Thymus (tissue), 11 donors: ENCODE data around the gene COL16A1. TPM values are rescaled to one million over a fixed set of nuclear protein-coding genes. Genes with fewer than 3 reads are reported as not detected.

Source experiments
- DNase-seq, 9 donors: peaks; one replicate each; pipeline ENCODE4 v3.0.0-alpha.2; 2013; ENCODE audit warnings: low spot score in 9 of 9, low read depth in 6 of 9, missing footprints in 1 of 9
- H3K27ac ChIP-seq, 2 donors: one replicate each; pipeline ENCODE4 v1.5.1; 2013; ENCODE audit warnings: control low read depth in 1 of 2, low read depth in 1 of 2, low read length in 1 of 2, mild to moderate bottlenecking in 1 of 2, moderate library complexity in 1 of 2
- H3K27me3 ChIP-seq, 2 donors: one replicate each; pipeline ENCODE4 v1.5.1; 2013; ENCODE audit warnings: low read length in 1 of 2; ENCODE audit not compliant: control insufficient read depth in 2 of 2, insufficient read depth in 1 of 2
- H3K36me3 ChIP-seq, 2 donors: one replicate each; pipeline ENCODE4 v1.5.1; 2013; ENCODE audit warnings: low read length in 1 of 2, mild to moderate bottlenecking in 1 of 2, moderate library complexity in 1 of 2; ENCODE audit not compliant: control insufficient read depth in 2 of 2, insufficient read depth in 2 of 2
- H3K4me1 ChIP-seq, 2 donors: one replicate each; pipeline ENCODE4 v1.5.1; 2013; ENCODE audit warnings: low read length in 2 of 2; ENCODE audit not compliant: control insufficient read depth in 2 of 2, insufficient read depth in 2 of 2
- H3K4me3 ChIP-seq, 2 donors: one replicate each; pipeline ENCODE4 v1.5.1; 2013; ENCODE audit warnings: low read length in 2 of 2, control low read depth in 1 of 2, mild to moderate bottlenecking in 1 of 2
- H3K9me3 ChIP-seq, 2 donors: one replicate each; pipeline ENCODE4 v1.5.1; 2013; ENCODE audit warnings: low read length in 1 of 2, mild to moderate bottlenecking in 1 of 2; ENCODE audit not compliant: control insufficient read depth in 2 of 2, insufficient read depth in 1 of 2
- WGBS: extraction: QIAGEN DNeasy Blood & Tissue Kit; methylation state at CpG from one replicate; pipeline ENCODE4 v1.1.7; 2013; 5-methylcytosine and 5-hydroxymethylcytosine counted together
- polyA plus RNA-seq: library from polyadenylated mRNA; stranded (reverse); fragments of 200-250 nt; gene quantifications from one replicate; pipeline ENCODE4 v1.2.3, GENCODE V29; 2013
- total RNA-seq: library from RNA; stranded (reverse); fragments of 120-200 nt; gene quantifications from one replicate; pipeline ENCODE4 v1.2.4, GENCODE V29; 2013
- donor health status: healthy.

COL16A1 gene
- total and polyA plus RNA-seq, 2 donors, result 32.9 to 39.3 TPM

- no peaks in the 10 kb centered on the region for H3K9me3 ChIP-seq
- WGBS, result 97% methylated on average over 6 of the region's 6 CpGs
- H3K36me3 ChIP-seq, result no peaks in the 10 kb centered on the region
- H3K27me3 ChIP-seq, result peaks cover 0 to 9% of the 10 kb centered on the region in 2 donors
- no peak for DNase-seq
- peaks cover 0 to 11% of the 10 kb centered on the region in 2 donors for H3K4me1 ChIP-seq
- H3K27ac ChIP-seq, result no peak overlapping the region
- no peak overlapping the region for H3K4me3 ChIP-seq
Observed at GRCh38 chr1:31661856-31662255, 42.0 kb downstream of the COL16A1 start.

GRCh38 chr1:31660871-31661455 lies 42.9 kb downstream of the COL16A1 start:
- Histone ChIP-seq H3K27me3 (peaks cover 0 to 11% of the 10 kb centered on the region in 2 donors), H3K9me3 (no peaks in the 10 kb centered on the region), H3K27ac (no peak overlapping the region), H3K4me3 (no peak overlapping the region), H3K36me3 (no peaks in the 10 kb centered on the region), H3K4me1 (peaks cover 0 to 6% of the 10 kb centered on the region in 2 donors)
- DNase-seq, result no peak
- WGBS, result 98% methylated on average over 4 of the region's 4 CpGs

GRCh38 chr1:31659889-31660288 lies 43.9 kb downstream of the COL16A1 start:
- no peak overlapping the region for H3K4me3 ChIP-seq
- DNase-seq, result no peak
- H3K36me3 ChIP-seq, result no peaks in the 10 kb centered on the region
- H3K4me1 ChIP-seq, result no peaks in the 10 kb centered on the region
- WGBS, result 95% methylated on average over 3 of the region's 3 CpGs
- H3K27ac ChIP-seq, result no peak overlapping the region
- peaks cover 0 to 13% of the 10 kb centered on the region in 2 donors for H3K27me3 ChIP-seq
- H3K9me3 ChIP-seq, result no peaks in the 10 kb centered on the region

- no peak for DNase-seq
- H3K36me3 ChIP-seq, result no peaks in the 10 kb centered on the region
- no peak overlapping the region for H3K27ac ChIP-seq
- H3K27me3 ChIP-seq, result peaks cover 0 to 13% of the 10 kb centered on the region in 2 donors
- no peaks in the 10 kb centered on the region for H3K9me3 ChIP-seq
- 89% methylated on average over 3 of the region's 3 CpGs for WGBS
- H3K4me3 ChIP-seq, result no peak overlapping the region
- H3K4me1 ChIP-seq, result no peaks in the 10 kb centered on the region
Observed at GRCh38 chr1:31658721-31659120, 45.1 kb downstream of the COL16A1 start.

- Histone ChIP-seq H3K9me3 (no peaks in the 10 kb centered on the region), H3K27me3 (peaks cover 0 to 13% of the 10 kb centered on the region in 2 donors), H3K4me1 (no peaks in the 10 kb centered on the region), H3K36me3 (no peaks in the 10 kb centered on the region), H3K27ac (no peak overlapping the region), H3K4me3 (no peak overlapping the region)
- 91% methylated on average over 12 of the region's 12 CpGs for WGBS
- DNase-seq, result no peak
Observed at GRCh38 chr1:31657972-31658510, 45.8 kb downstream of the COL16A1 start.

GRCh38 chr1:31657020-31657804 lies 46.6 kb downstream of the COL16A1 start:
- DNase-seq, result no peak
- Histone ChIP-seq H3K9me3 (no peaks in the 10 kb centered on the region), H3K4me1 (peaks cover 0 to under 1% of the 10 kb centered on the region in 2 donors), H3K27me3 (peaks cover 0 to 11% of the 10 kb centered on the region in 2 donors), H3K27ac (no peak overlapping the region), H3K4me3 (no peak overlapping the region), H3K36me3 (no peaks in the 10 kb centered on the region)
- WGBS, result 94% methylated on average over 14 of the region's 14 CpGs

- no peak for DNase-seq
- 96% methylated on average over 4 of the region's 4 CpGs for WGBS
- H3K9me3 ChIP-seq, result no peaks in the 10 kb centered on the region
- peaks cover 0 to 10% of the 10 kb centered on the region in 2 donors for H3K27me3 ChIP-seq
- H3K4me1 ChIP-seq, result peaks cover 0 to 7% of the 10 kb centered on the region in 2 donors
- no peak overlapping the region for H3K27ac ChIP-seq
- H3K4me3 ChIP-seq, result no peak overlapping the region
- H3K36me3 ChIP-seq, result no peaks in the 10 kb centered on the region
Observed at GRCh38 chr1:31655756-31656155, 48.1 kb downstream of the COL16A1 start.

- no peak for DNase-seq
- Histone ChIP-seq H3K36me3 (no peaks in the 10 kb centered on the region), H3K27me3 (peaks cover 0 to 9% of the 10 kb centered on the region in 2 donors), H3K4me1 (peaks cover 0 to 12% of the 10 kb centered on the region in 2 donors), H3K4me3 (no peak overlapping the region), H3K27ac (no peak overlapping the region), H3K9me3 (no peaks in the 10 kb centered on the region)
- WGBS, result 98% methylated on average over 6 of the region's 6 CpGs
Observed at GRCh38 chr1:31655104-31655503, 48.7 kb downstream of the COL16A1 start.

GRCh38 chr1:31654474-31654776 lies 49.4 kb downstream of the COL16A1 start:
- Histone ChIP-seq H3K27me3 (peaks cover 0 to 9% of the 10 kb centered on the region in 2 donors), H3K4me1 (peaks cover 0 to 17% of the 10 kb centered on the region in 2 donors), H3K9me3 (no peaks in the 10 kb centered on the region), H3K4me3 (no peak overlapping the region), H3K27ac (no peak overlapping the region), H3K36me3 (no peaks in the 10 kb centered on the region)
- DNase-seq, result no peak
- whole genome bisulfite sequencing, result 94% methylated on average over 5 of the region's 5 CpGs
